ENCODE data around the gene CASP8.
A peak's percentile ranks its signal among the peaks of the same experiment; 100 is the strongest.

Gene CASP8

GRCh38 chr2:201244829-201245228 lies 15.5 kb upstream of the CASP8 start:
- DNase-seq = no peak

- DNase-seq = no peak
Observed at GRCh38 chr2:201246280-201246679, 14.1 kb upstream of the CASP8 start.

GRCh38 chr2:201248288-201248844 lies 12.0 kb upstream of the CASP8 start:
- DNase-seq = no peak

DNA sequence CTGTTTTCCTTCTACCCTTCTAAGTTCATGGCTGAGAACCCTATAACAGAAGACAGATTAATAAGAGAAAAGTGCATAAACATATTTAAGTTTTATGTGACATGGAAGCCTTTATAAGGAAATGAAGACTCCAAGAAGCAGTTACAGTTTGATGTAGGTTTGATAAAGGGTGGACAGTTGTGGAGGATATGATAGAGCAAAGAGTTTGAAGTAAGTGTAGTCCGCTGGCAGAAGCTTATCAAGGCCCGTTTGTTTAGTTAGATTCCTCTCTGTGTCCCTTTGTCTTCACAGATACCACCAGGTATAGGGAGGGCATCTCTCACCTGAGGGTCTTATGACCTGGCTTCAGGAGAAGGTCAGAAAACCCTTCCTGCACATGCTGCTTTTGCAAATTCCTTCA lies 10.4 kb upstream of the CASP8 start:
- no peak for DNase-seq

- DNase-seq = no peak
Observed at GRCh38 chr2:201250741-201251140, 9.6 kb upstream of the CASP8 start.

DNA sequence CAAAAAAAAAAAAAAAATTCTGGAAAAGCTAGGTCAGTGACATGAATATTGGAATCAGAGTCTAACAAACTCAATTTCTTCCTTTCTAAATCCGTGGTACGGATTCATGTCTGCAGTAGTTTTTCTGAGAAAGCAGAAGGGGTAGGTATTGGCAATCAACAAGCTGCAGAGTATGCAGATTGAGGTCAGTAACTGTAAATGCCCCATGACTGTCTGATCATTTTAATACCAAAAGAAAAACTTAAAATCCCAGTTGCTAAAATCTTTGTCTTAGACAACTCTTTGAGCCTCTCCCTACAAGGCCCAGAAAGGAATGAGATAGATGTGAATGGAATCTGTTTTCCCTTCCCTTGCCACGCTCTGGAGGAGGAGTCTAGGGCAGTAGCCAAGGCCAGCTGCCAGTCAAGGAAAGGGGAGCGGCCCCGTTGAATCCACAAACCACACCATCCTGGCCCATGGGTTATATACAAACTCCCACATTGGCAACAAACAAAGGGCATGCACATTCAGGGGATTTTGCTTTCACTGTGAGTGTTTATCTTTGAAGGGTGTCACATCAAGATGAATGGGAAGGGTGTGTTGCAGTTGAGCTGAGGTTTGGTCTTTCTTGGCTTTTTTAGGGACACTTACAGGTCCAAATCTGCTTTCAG lies 6.1 kb upstream of the CASP8 start:
- DNase-seq = no peak

DNA sequence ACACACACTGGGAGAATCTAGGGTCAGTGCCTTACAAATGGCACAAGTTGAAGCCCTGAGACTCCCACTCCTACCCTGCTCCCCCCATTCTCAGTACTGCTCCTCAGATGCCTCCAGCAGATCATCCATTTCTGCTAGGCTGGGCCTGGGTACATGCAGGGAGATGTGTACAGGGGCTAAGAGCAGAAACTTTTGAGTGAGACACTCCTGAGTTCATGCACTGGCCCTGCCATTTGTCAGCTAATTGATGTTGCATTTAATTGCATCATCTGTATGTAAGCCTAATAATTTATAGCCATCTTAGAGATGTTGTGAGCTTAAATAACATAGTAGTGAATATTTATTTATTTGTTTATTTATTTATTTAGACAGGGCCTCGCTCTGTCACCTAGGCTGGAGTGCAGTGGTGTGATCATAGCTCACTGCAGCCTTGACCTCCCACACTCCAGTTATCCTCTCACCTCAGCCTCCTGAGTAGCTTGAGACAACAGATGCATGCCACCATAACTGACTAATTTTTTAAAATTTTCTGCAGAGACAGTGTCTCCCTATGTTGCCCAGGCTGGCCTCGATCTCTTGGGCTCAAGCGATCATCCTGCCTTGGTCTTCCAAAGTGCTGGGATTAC lies 4.8 kb upstream of the CASP8 start:
- no peak for DNase-seq

GRCh38 chr2:201256082-201256481 lies 4.3 kb upstream of the CASP8 start:
- DNase-seq = no peak

DNA sequence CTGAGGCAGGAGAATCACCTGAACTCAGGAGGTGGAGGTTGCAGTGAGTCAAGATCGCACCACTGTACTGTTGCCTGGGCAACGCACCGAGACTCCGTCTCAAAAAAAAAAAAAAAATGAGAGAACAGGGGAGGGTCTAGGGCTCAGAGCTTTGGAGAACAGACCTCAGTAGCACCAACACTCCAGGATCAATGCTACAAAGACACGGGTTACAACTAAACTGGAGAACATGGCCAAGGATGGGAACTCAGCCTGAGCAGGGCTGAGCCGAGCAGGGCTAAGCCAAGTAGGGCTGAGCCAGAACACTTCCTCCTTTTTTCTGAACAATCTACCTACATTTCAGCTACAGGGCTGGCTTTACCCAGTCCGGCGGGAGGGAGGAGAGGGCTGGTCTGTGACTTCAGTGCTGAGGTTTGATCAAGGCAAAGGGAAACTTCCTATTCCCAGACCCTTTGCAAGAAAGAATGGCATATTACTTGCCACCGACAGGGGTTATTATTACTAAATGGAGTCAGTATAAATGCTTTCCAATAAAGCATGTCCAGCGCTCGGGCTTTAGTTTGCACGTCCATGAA lies 2.9 kb upstream of the CASP8 start:
- no peak for DNase-seq

- DNase-seq = peak; percentile 53
Observed at GRCh38 chr2:201257956-201258665, 2.2 kb upstream of the CASP8 start.

- no peak for DNase-seq
Observed at GRCh38 chr2:201258666-201259615, 1.4 kb upstream of the CASP8 start.

GRCh38 chr2:201261471-201261870 lies 1.1 kb downstream of the CASP8 start:
- no peak for DNase-seq

DNA sequence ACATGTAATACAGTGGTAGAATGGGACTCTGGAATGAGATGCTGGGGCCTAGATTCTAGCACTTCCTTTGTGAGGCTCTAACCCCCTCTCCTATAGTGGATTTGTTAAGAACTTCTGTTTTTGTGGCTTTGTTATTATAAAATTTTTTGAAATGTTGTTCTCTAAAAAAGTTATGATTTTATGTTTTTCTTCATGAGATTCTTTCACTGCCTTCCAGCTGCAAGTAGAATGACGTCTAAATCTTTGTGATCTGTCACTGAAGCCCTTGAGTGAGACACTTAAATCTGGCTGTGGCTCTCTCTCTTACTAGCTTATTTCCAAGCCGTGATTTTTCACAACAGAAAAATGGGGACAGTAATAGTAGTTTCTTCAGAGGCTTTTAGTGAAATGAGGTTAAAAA lies 1.6 kb downstream of the CASP8 start:
- DNase-seq = no peak

DNA sequence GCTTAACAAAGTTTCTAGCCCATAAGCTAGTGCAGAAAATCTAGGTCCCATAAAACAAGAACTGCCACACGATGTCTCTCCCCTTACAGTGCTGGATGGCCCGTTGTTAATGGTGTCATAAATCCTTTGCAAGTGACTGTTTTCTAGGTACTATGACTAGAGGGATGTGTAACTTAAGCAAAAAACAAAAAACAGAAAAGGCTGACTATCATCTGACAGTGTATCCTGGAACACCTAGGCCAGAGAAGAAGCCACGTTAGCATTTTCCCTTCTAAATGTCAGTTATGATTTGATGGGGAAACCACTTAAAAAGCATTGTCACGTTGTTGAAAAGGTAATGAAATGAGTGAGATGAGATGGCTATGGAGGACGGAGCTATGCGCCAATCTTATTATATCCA lies 2.4 kb downstream of the CASP8 start:
- no peak for DNase-seq

- no peak for DNase-seq
Observed at GRCh38 chr2:201263779-201264178, 3.4 kb downstream of the CASP8 start.

GRCh38 chr2:201264472-201265173 lies 4.3 kb downstream of the CASP8 start:
- DNase-seq = no peak

GRCh38 chr2:201266629-201267028 lies 6.3 kb downstream of the CASP8 start:
- no peak for DNase-seq

DNA sequence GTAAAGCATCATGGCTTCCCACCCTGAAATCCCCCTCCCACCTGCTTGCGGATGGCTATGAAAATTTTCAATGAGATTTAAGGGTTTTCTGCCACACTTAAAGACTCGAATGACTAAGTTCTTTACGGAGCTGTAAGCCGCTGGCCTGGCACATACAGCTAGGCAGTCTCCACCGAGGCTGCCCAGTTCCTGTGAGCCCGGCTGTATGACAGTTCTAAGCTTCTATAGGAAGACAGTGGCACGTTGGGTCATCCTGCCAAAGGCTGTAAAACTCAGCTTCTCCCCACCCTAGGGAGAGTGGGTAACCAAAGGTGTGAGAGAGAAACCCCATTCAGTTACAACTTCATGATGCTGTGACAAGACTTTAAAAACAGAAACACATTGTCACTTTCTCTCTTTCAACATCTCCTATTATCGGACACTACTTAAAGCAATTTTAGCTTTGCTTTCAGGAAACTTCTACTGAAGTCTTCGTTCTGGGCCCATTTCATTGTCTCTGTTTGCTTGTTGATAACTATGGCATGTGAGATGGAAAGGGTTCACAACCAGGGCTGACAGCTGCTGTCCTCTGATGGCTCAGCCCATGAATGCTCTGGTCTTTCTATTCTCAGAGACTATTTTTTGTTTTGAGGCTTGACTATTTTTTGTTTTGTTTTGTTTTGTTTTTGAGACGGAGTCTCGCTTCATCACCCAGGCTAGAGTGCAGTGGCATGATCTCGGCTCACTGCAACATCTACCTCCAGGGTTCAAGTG lies 7.1 kb downstream of the CASP8 start:
- DNase-seq = no peak

GRCh38 chr2:201269764-201270163 lies 9.4 kb downstream of the CASP8 start:
- no peak for DNase-seq

DNA sequence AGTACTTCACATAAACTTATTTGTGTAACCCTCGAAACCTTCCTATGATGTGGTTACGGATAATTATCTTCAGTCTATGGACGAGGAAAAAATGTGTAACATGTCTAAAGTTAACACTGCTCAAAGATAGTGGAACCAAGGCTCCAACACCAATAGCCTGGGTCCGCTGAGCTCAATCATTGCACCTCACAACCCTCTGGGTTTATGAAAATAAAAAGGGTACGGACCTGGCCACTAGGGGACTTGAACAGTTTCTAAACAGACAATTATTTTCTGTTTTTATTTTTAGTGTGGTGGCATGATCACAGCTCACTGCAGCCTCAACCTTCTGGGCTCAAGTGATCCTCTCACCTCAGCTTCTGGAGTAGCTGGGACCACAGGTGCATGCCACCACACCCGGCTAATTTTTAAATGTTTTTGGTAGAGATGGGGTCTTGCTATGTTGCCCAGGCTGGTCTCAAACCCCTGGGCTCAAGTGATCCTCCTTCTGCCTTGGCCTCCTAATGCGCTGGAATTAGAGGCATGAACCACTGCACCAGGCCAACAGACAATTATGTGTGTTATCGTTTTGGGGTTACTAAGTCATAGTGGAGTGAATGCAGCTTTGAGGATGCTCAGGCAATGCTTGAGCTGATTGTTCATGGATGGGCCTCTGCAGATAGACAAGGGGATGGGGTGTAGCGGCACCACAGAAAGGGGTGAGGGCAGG lies 10.1 kb downstream of the CASP8 start:
- no peak for DNase-seq

All from NCI-H510A treated with DMSO at 0.1 percent for 48 hours (cell line).